Ectodermal cell (in vitro differentiated cells): ENCODE measurements around the gene PTPRN2.
"Not testable (repeated sequence)": the region's sequence is repeated elsewhere in the genome, so short reads cannot be mapped to it uniquely, and the experiment has no call there.

ENCODE experiments used
- H3K27ac ChIP-seq: 2 replicates; pipeline ENCODE4 v1.7.0; 2013; ENCODE audit warnings: mild to moderate bottlenecking, low read depth, low read length; ENCODE audit not compliant: insufficient read depth, poor library complexity, severe bottlenecking
- H3K27me3 ChIP-seq: 2 replicates; pipeline ENCODE4 v1.7.0; 2013; ENCODE audit warnings: mild to moderate bottlenecking, low read length; ENCODE audit not compliant: insufficient read depth, control insufficient read depth, poor library complexity, severe bottlenecking
- H3K36me3 ChIP-seq: one replicate; pipeline ENCODE4 v1.7.0; 2013; ENCODE audit warnings: low read length; ENCODE audit not compliant: control insufficient read depth, insufficient read depth
- H3K4me1 ChIP-seq: one replicate; pipeline ENCODE4 v1.7.0; 2013; ENCODE audit warnings: low read length; ENCODE audit not compliant: control insufficient read depth, insufficient read depth
- H3K4me3 ChIP-seq: 2 replicates; pipeline ENCODE4 v1.7.0; 2013; ENCODE audit warnings: low read depth, low read length, control low read depth; ENCODE audit not compliant: insufficient read depth
- H3K9me3 ChIP-seq: 2 replicates; pipeline ENCODE4 v1.7.0; 2013; ENCODE audit warnings: mild to moderate bottlenecking, low read length, moderate library complexity; ENCODE audit not compliant: control insufficient read depth
- WGBS, 2 experiments: methylation state at CpG; one replicate each; pipeline ENCODE4 v1.1.7; 2013; ENCODE audit warnings: missing lambda C conversion rate in 2 of 2; 5-methylcytosine and 5-hydroxymethylcytosine counted together

Gene PTPRN2

GRCh38 chr7:158165711-158166110 is 421.9 kb downstream of the PTPRN2 start:
- Histone ChIP-seq H3K27me3 (no peaks in the 10 kb centered on the region), H3K9me3 (peaks cover 20% of the 10 kb centered on the region), H3K36me3 (no peaks in the 10 kb centered on the region), H3K4me1 (no peaks in the 10 kb centered on the region), H3K4me3 (no peak overlapping the region), H3K27ac (no peak overlapping the region)
- 79 to 81% methylated on average over 16 of the region's 16 CpGs for WGBS, 2 experiments

- Histone ChIP-seq H3K4me3 (no peak overlapping the region), H3K9me3 (peaks cover 16% of the 10 kb centered on the region), H3K4me1 (no peaks in the 10 kb centered on the region), H3K27ac (no peak overlapping the region), H3K36me3 (no peaks in the 10 kb centered on the region), H3K27me3 (no peaks in the 10 kb centered on the region)
- 85 to 87% methylated on average over 65 of the region's 67 CpGs for WGBS, 2 experiments
These were observed 423.2 kb downstream of the PTPRN2 start for GRCh38 chr7:158164101-158165095.

GRCh38 chr7:158161194-158161593 is 426.4 kb downstream of the PTPRN2 start:
- Histone ChIP-seq H3K4me1 (no peaks in the 10 kb centered on the region), H3K36me3 (no peaks in the 10 kb centered on the region), H3K27ac (no peak overlapping the region), H3K27me3 (no peaks in the 10 kb centered on the region), H3K4me3 (no peak overlapping the region), H3K9me3 (peaks cover 9% of the 10 kb centered on the region)
- 79 to 91% methylated on average over 4 to 5 of the region's 5 CpGs for WGBS, 2 experiments

- Histone ChIP-seq H3K27me3 (no peaks in the 10 kb centered on the region), H3K36me3 (no peaks in the 10 kb centered on the region), H3K4me1 (no peaks in the 10 kb centered on the region), H3K27ac (no peak overlapping the region), H3K4me3 (no peak overlapping the region), H3K9me3 (peaks cover 16% of the 10 kb centered on the region)
- 69 to 72% methylated on average over 5 of the region's 5 CpGs for WGBS, 2 experiments
These were observed 427.4 kb downstream of the PTPRN2 start for GRCh38 chr7:158160199-158160598.

- H3K27ac ChIP-seq, result no peak overlapping the region
- no peaks in the 10 kb centered on the region for H3K4me1 ChIP-seq
- 80 to 81% methylated on average over 16 of the region's 16 CpGs for WGBS, 2 experiments
- H3K36me3 ChIP-seq, result no peaks in the 10 kb centered on the region
- no peak overlapping the region for H3K4me3 ChIP-seq
- peaks cover 24% of the 10 kb centered on the region for H3K9me3 ChIP-seq
- H3K27me3 ChIP-seq, result no peaks in the 10 kb centered on the region
These were observed 430.2 kb downstream of the PTPRN2 start for GRCh38 chr7:158157460-158157859.

GRCh38 chr7:158151273-158151672 is 436.4 kb downstream of the PTPRN2 start:
- not testable (repeated sequence) for H3K36me3 ChIP-seq, H3K4me1 ChIP-seq, H3K27me3 ChIP-seq, H3K4me3 ChIP-seq, H3K27ac ChIP-seq
- 64 to 73% methylated on average over 12 to 14 of the region's 17 CpGs for WGBS, 2 experiments
- H3K9me3 ChIP-seq, result peaks cover 37% of the 10 kb centered on the region

- no peaks in the 10 kb centered on the region for H3K36me3 ChIP-seq
- H3K27ac ChIP-seq, result no peak overlapping the region
- H3K4me1 ChIP-seq, result no peaks in the 10 kb centered on the region
- peaks cover 29% of the 10 kb centered on the region for H3K9me3 ChIP-seq
- WGBS, 2 experiments, result 85 to 86% methylated on average over 7 of the region's 7 CpGs
- H3K4me3 ChIP-seq, result no peak overlapping the region
- H3K27me3 ChIP-seq, result no peaks in the 10 kb centered on the region
These were observed 437.4 kb downstream of the PTPRN2 start for GRCh38 chr7:158150234-158150633.

GRCh38 chr7:158147431-158147830 is 440.2 kb downstream of the PTPRN2 start:
- peaks cover 22% of the 10 kb centered on the region for H3K9me3 ChIP-seq
- H3K4me3 ChIP-seq, H3K27me3 ChIP-seq, H3K27ac ChIP-seq, H3K36me3 ChIP-seq, H3K4me1 ChIP-seq: not testable (repeated sequence)
- WGBS, 2 experiments, result 88 to 90% methylated on average over 18 of the region's 18 CpGs

- Histone ChIP-seq H3K27me3 (no peaks in the 10 kb centered on the region), H3K27ac (no peak overlapping the region), H3K36me3 (no peaks in the 10 kb centered on the region), H3K9me3 (peaks cover 21% of the 10 kb centered on the region), H3K4me1 (no peaks in the 10 kb centered on the region), H3K4me3 (no peak overlapping the region)
- 85 to 88% methylated on average over 13 of the region's 13 CpGs for WGBS, 2 experiments
These were observed 442.3 kb downstream of the PTPRN2 start for GRCh38 chr7:158145370-158145769.

- H3K36me3 ChIP-seq, result no peaks in the 10 kb centered on the region
- H3K27ac ChIP-seq, result no peak overlapping the region
- WGBS, 2 experiments, result 87 to 89% methylated on average over 34 of the region's 34 CpGs
- H3K27me3 ChIP-seq, result no peaks in the 10 kb centered on the region
- no peak overlapping the region for H3K4me3 ChIP-seq
- no peaks in the 10 kb centered on the region for H3K4me1 ChIP-seq
- H3K9me3 ChIP-seq, result peaks cover 16% of the 10 kb centered on the region
These were observed 444.2 kb downstream of the PTPRN2 start for GRCh38 chr7:158143196-158144120.
